MM.1S (cell line): ENCODE measurements around the gene ANKLE2.

Source experiments
- CTCF ChIP-seq: fragments of 300-600 bp; sonication (generic); IDR thresholded peaks from 2 replicates; pipeline ENCODE4 v1.5.1; 2016; ENCODE audit warnings: antibody characterized with exemption, low read length, mixed read lengths
- EZH2 ChIP-seq: fragments of 300-600 bp; sonication (generic); optimal IDR thresholded peaks from 2 replicates; pipeline ENCODE3; 2017; ENCODE audit warnings: low read depth, mild to moderate bottlenecking, antibody characterized with exemption, low read length, mixed read lengths

DNA sequence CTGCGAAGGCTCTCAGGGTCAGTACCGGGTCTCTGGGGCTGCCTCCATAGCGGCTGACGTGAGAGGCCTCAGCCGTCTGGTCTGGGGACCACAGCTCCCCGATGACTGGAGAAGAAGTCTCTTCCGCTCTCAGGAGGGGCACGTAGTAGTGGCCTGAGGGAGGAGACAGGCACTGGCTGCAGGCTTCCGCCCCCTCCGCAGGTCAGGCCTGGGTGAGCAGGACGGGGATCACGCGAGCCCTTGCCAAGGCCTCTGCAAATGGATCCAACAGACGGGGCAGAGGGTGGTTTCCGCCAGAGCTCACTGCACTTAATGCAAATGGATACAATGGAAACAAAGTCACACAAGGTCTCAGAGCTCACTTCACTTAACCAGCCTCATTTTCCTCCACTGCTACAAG, 24.7 kb downstream of the ANKLE2 start:
- no peak for TF ChIP-seq CTCF
- TF ChIP-seq EZH2 = no peak
